WI38 (cell line): ENCODE measurements around the gene ABCB9.

Experiments used
- H3K4me3 ChIP-seq: 2 replicates; pipeline ENCODE4 v1.5.1; 2011; ENCODE audit warnings: low read depth, mild to moderate bottlenecking, control low read depth, low read length
- CTCF ChIP-seq: IDR thresholded peaks from 2 replicates; pipeline ENCODE4 v1.5.1; 2012; ENCODE audit warnings: low read depth, mild to moderate bottlenecking, control low read depth, low read length

The ABCB9 gene

GRCh38 chr12:122989225-122989839, 23.1 kb upstream of the ABCB9 start:
- H3K4me3 ChIP-seq = no peak overlapping the region
- 0 out of 2 replicates have a peak, but pooled peaks have one; percentile 5 for TF ChIP-seq CTCF

- TF ChIP-seq CTCF = no peak
- H3K4me3 ChIP-seq = no peak overlapping the region
Observed at GRCh38 chr12:122988612-122989212, 22.4 kb upstream of the ABCB9 start.

GRCh38 chr12:122988036-122988435, 21.8 kb upstream of the ABCB9 start:
- no peak overlapping the region for H3K4me3 ChIP-seq
- no peak for TF ChIP-seq CTCF

- TF ChIP-seq CTCF = no peak
- H3K4me3 ChIP-seq = no peak overlapping the region
Observed at GRCh38 chr12:122987086-122987951, 21.1 kb upstream of the ABCB9 start.

- H3K4me3 ChIP-seq = no peak overlapping the region
- TF ChIP-seq CTCF = no peak
Observed at GRCh38 chr12:122986258-122986871, 20.1 kb upstream of the ABCB9 start.

GRCh38 chr12:122985338-122986257, 19.3 kb upstream of the ABCB9 start:
- no peak overlapping the region for H3K4me3 ChIP-seq
- TF ChIP-seq CTCF = no peak
